ENCODE measurements around the gene NOS1AP. TPM values are rescaled to one million over a fixed set of nuclear protein-coding genes. Genes with fewer than 3 reads are reported as not detected.

The NOS1AP gene
- polyA plus RNA-seq (2013, experiment 1 of 2), result 10.6 TPM
- 10.8 TPM for polyA plus RNA-seq (2013, experiment 2 of 2)

DNA sequence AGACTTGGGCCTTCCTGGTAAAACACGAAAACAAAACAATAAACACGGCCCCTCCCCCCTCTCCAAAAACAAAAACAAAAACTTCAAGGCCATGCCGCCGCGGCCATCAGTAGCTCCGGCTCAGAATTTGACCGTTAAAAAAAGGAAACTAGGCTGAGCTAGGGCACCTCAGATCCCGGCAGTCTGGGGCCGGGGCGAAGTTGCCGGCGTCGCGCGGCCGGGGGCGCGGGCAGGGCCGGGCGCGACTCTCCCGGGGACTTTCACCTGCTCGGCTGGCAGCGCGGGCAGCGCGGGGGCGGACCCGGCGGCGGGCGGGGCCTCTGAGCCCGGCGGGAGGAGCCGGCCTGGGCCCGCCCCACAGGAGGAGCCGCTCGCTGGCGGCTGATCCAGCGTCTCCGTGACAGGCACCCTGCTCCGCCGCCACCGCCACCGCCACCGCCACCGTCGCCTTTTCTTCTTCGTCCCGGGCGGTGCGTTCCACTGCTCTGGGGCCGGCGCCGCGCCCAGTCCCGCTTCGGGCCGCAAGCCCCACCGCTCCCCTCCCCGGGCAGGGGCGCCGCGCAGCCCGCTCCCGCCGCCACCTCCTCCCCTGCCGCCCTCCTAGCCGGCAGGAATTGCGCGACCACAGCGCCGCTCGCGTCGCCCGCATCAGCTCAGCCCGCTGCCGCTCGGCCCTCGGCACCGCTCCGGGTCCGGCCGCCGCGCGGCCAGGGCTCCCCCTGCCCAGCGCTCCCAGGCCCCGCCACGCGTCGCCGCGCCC lies at the start of gene NOS1AP:
Gene NOS1AP, plus strand, starts transcription at position 358 of the 760 bp plus-strand sequence. CDS start 487 bp downstream, outside the sequence.
- Histone ChIP-seq H3K23ac (ENCODE audit: low read length) (peak within 1 kb of the TSS; percentile 81), H3K4me3 (ENCODE audit: low read length) (peak within 1 kb of the TSS; percentile 65), H3K27me3 (ENCODE audit: insufficient read depth, low read length, poor library complexity) (no peaks in the 10 kb centered on the region), H2AK5ac (ENCODE audit: low read length) (no peak within 1 kb of the TSS), H2BK15ac (replicated peaks; ENCODE audit: low read depth) (peak within 1 kb of the TSS; percentile 75), H3K4ac (ENCODE audit: low read depth, low read length) (no peak within 1 kb of the TSS), H3K9ac (ENCODE audit: low read length) (peak within 1 kb of the TSS; percentile 63), H3K36me3 (ENCODE audit: control insufficient read depth, insufficient read depth, low read length) (no peaks in the 10 kb centered on the region), H3K79me2 (ENCODE audit: control insufficient read depth, insufficient read depth, low read length) (peaks cover 25% of the 10 kb centered on the region), H3K56ac (ENCODE audit: low read length) (peak within 1 kb of the TSS; percentile 90), H3K4me1 (ENCODE audit: control insufficient read depth, low read depth, low read length) (peaks cover 6% of the 10 kb centered on the region), H3K18ac (ENCODE audit: low read length) (peak within 1 kb of the TSS; percentile 57), H3K27ac (ENCODE audit: low read depth, low read length) (peak within 1 kb of the TSS; percentile 36), H4K5ac (ENCODE audit: low read length) (no peak within 1 kb of the TSS), H3K4me2 (ENCODE audit: low read length) (peak within 1 kb of the TSS; percentile 79), H2BK120ac (ENCODE audit: low read depth, low read length) (no peak within 1 kb of the TSS), H3K79me1 (ENCODE audit: low read length) (peaks cover 5% of the 10 kb centered on the region), H2BK5ac (ENCODE audit: low read length) (no peak within 1 kb of the TSS), H4K8ac (ENCODE audit: low read depth, low read length) (no peak within 1 kb of the TSS)
- no CpG with 5 or more reads among the region's 95 CpGs for WGBS (ENCODE audit: extremely low coverage, insufficient coverage, low lambda C conversion rate)
- peak; percentile 87 for DNase-seq

DNA sequence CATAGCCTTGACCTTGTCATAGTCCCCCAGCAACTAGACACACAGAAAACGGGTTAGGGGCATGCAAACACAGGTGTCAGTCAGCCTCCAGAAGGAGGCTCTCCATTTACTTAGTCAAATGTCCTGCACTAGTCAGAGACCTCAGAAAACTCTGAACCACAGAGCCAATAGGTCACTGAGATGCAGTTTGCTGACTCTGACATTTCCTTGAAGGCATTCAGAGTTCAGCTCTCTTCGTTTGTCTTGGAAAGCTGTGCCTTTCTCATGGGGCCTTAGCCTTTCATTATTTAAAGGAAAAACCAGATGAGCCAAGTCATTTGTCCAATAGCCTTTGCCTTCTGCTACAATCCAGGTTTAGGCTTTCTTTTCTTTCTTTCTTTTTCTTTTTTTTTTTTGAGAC lies 49.3 kb upstream of the NOS1AP start:
- no CpG with 5 or more reads among the region's 2 CpGs for WGBS (ENCODE audit: extremely low coverage, insufficient coverage, low lambda C conversion rate)
- H3K27ac ChIP-seq (ENCODE audit: low read depth, low read length), result no peak overlapping the region
- H3K4me1 ChIP-seq (ENCODE audit: control insufficient read depth, low read depth, low read length), result peaks cover 1% of the 10 kb centered on the region

DNA sequence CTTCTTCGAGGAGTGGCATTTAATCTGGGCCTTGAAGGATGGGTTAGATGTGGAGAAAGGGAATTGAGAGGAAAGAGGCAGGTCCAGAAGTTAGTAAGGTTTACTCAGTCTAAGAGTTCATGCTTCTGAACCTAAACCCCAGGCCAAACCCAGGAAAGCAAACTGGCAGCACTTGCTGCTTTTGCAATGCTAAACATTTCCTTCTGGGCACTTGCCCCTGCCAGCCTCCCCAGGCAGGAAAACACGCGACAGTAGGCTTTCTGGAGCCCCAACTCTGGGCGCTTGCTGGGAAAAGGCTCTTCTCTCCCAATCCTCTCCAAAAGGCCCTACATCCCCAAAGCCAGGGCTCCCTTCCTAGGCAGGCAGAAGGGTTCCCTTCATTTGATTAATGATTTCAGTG lies 48.4 kb upstream of the NOS1AP start:
- H3K79me2 ChIP-seq (ENCODE audit: control insufficient read depth, insufficient read depth, low read length), result no peaks in the 10 kb centered on the region
- no peak overlapping the region for H4K5ac ChIP-seq (ENCODE audit: low read length)
- H3K4me3 ChIP-seq (ENCODE audit: low read length), result no peak overlapping the region
- H3K18ac ChIP-seq (ENCODE audit: low read length), result no peak overlapping the region
- H4K8ac ChIP-seq (ENCODE audit: low read depth, low read length), result no peak overlapping the region
- no peak overlapping the region for H3K4ac ChIP-seq (ENCODE audit: low read depth, low read length)
- DNase-seq, result no peak
- H3K56ac ChIP-seq (ENCODE audit: low read length), result no peak overlapping the region
- no peak overlapping the region for H3K4me2 ChIP-seq (ENCODE audit: low read length)
- no peaks in the 10 kb centered on the region for H3K79me1 ChIP-seq (ENCODE audit: low read length)
- H2AK5ac ChIP-seq (ENCODE audit: low read length), result no peak overlapping the region
- H3K4me1 ChIP-seq (ENCODE audit: control insufficient read depth, low read depth, low read length), result peaks cover 1% of the 10 kb centered on the region
- no CpG with 5 or more reads among the region's 4 CpGs for WGBS (ENCODE audit: extremely low coverage, insufficient coverage, low lambda C conversion rate)
- H3K27me3 ChIP-seq (ENCODE audit: insufficient read depth, low read length, poor library complexity), result no peaks in the 10 kb centered on the region
- no peak overlapping the region for H3K27ac ChIP-seq (ENCODE audit: low read depth, low read length)
- H2BK120ac ChIP-seq (ENCODE audit: low read depth, low read length), result no peak overlapping the region
- H2BK15ac ChIP-seq (replicated peaks; ENCODE audit: low read depth), result no peak overlapping the region
- no peak overlapping the region for H3K23ac ChIP-seq (ENCODE audit: low read length)
- H2BK5ac ChIP-seq (ENCODE audit: low read length), result no peak overlapping the region
- H3K9ac ChIP-seq (ENCODE audit: low read length), result no peak overlapping the region
- no peaks in the 10 kb centered on the region for H3K36me3 ChIP-seq (ENCODE audit: control insufficient read depth, insufficient read depth, low read length)

More for the DNA sequence above, 49.3 kb upstream of the NOS1AP start:
- Histone ChIP-seq H3K79me1 (ENCODE audit: low read length) (no peaks in the 10 kb centered on the region), H3K4me2 (ENCODE audit: low read length) (no peak overlapping the region), H3K56ac (ENCODE audit: low read length) (no peak overlapping the region), H2BK15ac (replicated peaks; ENCODE audit: low read depth) (no peak overlapping the region), H2BK120ac (ENCODE audit: low read depth, low read length) (no peak overlapping the region), H3K4me3 (ENCODE audit: low read length) (no peak overlapping the region), H3K4ac (ENCODE audit: low read depth, low read length) (no peak overlapping the region), H3K9ac (ENCODE audit: low read length) (no peak overlapping the region), H3K79me2 (ENCODE audit: control insufficient read depth, insufficient read depth, low read length) (no peaks in the 10 kb centered on the region), H2BK5ac (ENCODE audit: low read length) (no peak overlapping the region), H3K18ac (ENCODE audit: low read length) (no peak overlapping the region), H3K23ac (ENCODE audit: low read length) (no peak overlapping the region), H4K5ac (ENCODE audit: low read length) (no peak overlapping the region), H4K8ac (ENCODE audit: low read depth, low read length) (no peak overlapping the region), H2AK5ac (ENCODE audit: low read length) (no peak overlapping the region), H3K36me3 (ENCODE audit: control insufficient read depth, insufficient read depth, low read length) (no peaks in the 10 kb centered on the region), H3K27me3 (ENCODE audit: insufficient read depth, low read length, poor library complexity) (no peaks in the 10 kb centered on the region)
- no peak for DNase-seq

DNA sequence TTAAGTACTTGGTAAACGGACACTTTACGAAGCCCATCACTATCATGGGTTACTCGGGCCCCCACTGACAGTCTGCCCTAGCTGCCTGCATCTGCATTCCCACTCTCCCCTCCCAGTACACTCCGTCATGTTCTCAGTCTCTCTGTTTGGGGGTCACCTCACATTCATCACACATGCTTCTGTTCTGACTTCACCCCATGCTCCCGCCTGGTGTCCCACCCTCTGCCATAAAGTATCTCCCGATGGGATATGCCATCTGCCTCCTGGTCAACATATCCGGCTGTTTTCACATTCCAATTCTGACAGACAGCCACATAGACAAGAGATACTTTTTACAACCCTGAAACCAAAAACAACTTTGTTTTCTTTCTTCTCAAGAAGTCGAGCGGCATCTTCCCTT lies 46.9 kb upstream of the NOS1AP start:
- Histone ChIP-seq H3K56ac (ENCODE audit: low read length) (no peak overlapping the region), H3K4me3 (ENCODE audit: low read length) (no peak overlapping the region), H3K23ac (ENCODE audit: low read length) (no peak overlapping the region), H3K4ac (ENCODE audit: low read depth, low read length) (no peak overlapping the region), H3K36me3 (ENCODE audit: control insufficient read depth, insufficient read depth, low read length) (no peaks in the 10 kb centered on the region), H2BK15ac (replicated peaks; ENCODE audit: low read depth) (no peak overlapping the region), H2BK5ac (ENCODE audit: low read length) (no peak overlapping the region), H3K79me1 (ENCODE audit: low read length) (no peaks in the 10 kb centered on the region), H3K27me3 (ENCODE audit: insufficient read depth, low read length, poor library complexity) (no peaks in the 10 kb centered on the region), H3K4me1 (ENCODE audit: control insufficient read depth, low read depth, low read length) (peaks cover 1% of the 10 kb centered on the region), H4K8ac (ENCODE audit: low read depth, low read length) (no peak overlapping the region), H3K18ac (ENCODE audit: low read length) (no peak overlapping the region), H3K79me2 (ENCODE audit: control insufficient read depth, insufficient read depth, low read length) (no peaks in the 10 kb centered on the region), H3K27ac (ENCODE audit: low read depth, low read length) (no peak overlapping the region), H3K4me2 (ENCODE audit: low read length) (no peak overlapping the region), H2BK120ac (ENCODE audit: low read depth, low read length) (no peak overlapping the region), H4K5ac (ENCODE audit: low read length) (no peak overlapping the region), H2AK5ac (ENCODE audit: low read length) (no peak overlapping the region), H3K9ac (ENCODE audit: low read length) (no peak overlapping the region)
- DNase-seq, result no peak
- no CpG with 5 or more reads among the region's 9 CpGs for WGBS (ENCODE audit: extremely low coverage, insufficient coverage, low lambda C conversion rate)

DNA sequence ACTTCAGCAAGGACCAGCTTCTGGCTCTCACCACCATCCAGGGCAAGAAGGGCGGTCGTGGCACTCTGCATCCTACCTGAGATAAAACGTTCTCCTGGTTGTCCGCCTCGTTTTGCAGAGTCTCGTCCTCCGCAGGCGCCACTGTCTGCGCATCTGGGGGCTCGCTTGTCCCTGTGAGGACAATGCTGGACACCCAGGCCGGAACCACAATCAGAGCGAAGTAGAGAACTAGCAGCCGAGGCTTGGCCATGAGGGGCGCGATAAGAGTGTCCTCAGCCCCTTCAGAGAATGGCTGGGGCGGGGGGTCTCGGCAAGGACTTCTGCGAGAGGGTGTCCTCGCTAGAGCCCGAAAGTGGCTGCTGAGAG lies 46.3 kb upstream of the NOS1AP start:
- no peak overlapping the region for H2BK15ac ChIP-seq (replicated peaks; ENCODE audit: low read depth)
- WGBS (ENCODE audit: extremely low coverage, insufficient coverage, low lambda C conversion rate), result no CpG with 5 or more reads among the region's 20 CpGs
- no peak overlapping the region for H4K5ac ChIP-seq (ENCODE audit: low read length)
- H3K23ac ChIP-seq (ENCODE audit: low read length), result no peak overlapping the region
- no peak overlapping the region for H3K27ac ChIP-seq (ENCODE audit: low read depth, low read length)
- peaks cover 1% of the 10 kb centered on the region for H3K4me1 ChIP-seq (ENCODE audit: control insufficient read depth, low read depth, low read length)
- H3K9ac ChIP-seq (ENCODE audit: low read length), result peak overlapping the region; percentile 64
- no peak overlapping the region for H2AK5ac ChIP-seq (ENCODE audit: low read length)
- no peaks in the 10 kb centered on the region for H3K79me1 ChIP-seq (ENCODE audit: low read length)
- no peak overlapping the region for H4K8ac ChIP-seq (ENCODE audit: low read depth, low read length)
- peak overlapping the region; percentile 87 for H3K56ac ChIP-seq (ENCODE audit: low read length)
- H2BK5ac ChIP-seq (ENCODE audit: low read length), result no peak overlapping the region
- no peak overlapping the region for H3K4ac ChIP-seq (ENCODE audit: low read depth, low read length)
- H2BK120ac ChIP-seq (ENCODE audit: low read depth, low read length), result no peak overlapping the region
- no peak for DNase-seq
- no peaks in the 10 kb centered on the region for H3K79me2 ChIP-seq (ENCODE audit: control insufficient read depth, insufficient read depth, low read length)
- no peaks in the 10 kb centered on the region for H3K36me3 ChIP-seq (ENCODE audit: control insufficient read depth, insufficient read depth, low read length)
- peak overlapping the region; percentile 48 for H3K4me3 ChIP-seq (ENCODE audit: low read length)
- H3K4me2 ChIP-seq (ENCODE audit: low read length), result peak overlapping the region; percentile 91
- H3K27me3 ChIP-seq (ENCODE audit: insufficient read depth, low read length, poor library complexity), result no peaks in the 10 kb centered on the region
- H3K18ac ChIP-seq (ENCODE audit: low read length), result no peak overlapping the region
